Mesenchymal stem cell (in vitro differentiated cells and primary cell): Measurements from ENCODE around the gene RBL2. TPM values are rescaled to one million over a fixed set of nuclear protein-coding genes. Genes with fewer than 3 reads are reported as not detected.
"Not testable (repeated sequence)": the region's sequence is repeated elsewhere in the genome, so short reads cannot be mapped to it uniquely, and the experiment has no call there.

Experiments used
- DNase-seq: peaks from one replicate; pipeline ENCODE4 v3.0.0-alpha.2; 2013
- H2AFZ ChIP-seq: one replicate; pipeline ENCODE4 v1.6.1; 2013; ENCODE audit warnings: low read depth, mild to moderate bottlenecking, control low read depth, inconsistent platforms, low read length, moderate library complexity
- H2AK5ac ChIP-seq: 2 replicates; pipeline ENCODE4 v1.6.1; 2013; ENCODE audit warnings: low read length, moderate library complexity, mild to moderate bottlenecking, inconsistent platforms; ENCODE audit not compliant: severe bottlenecking
- H2BK120ac ChIP-seq: one replicate; pipeline ENCODE4 v1.6.1; 2013; ENCODE audit warnings: low read depth, mild to moderate bottlenecking, inconsistent platforms, low read length, moderate library complexity
- H2BK12ac ChIP-seq, 2 experiments: one replicate each; pipeline ENCODE4 v1.6.1; 2013; ENCODE audit warnings: inconsistent platforms in 2 of 2, low read length in 2 of 2, mild to moderate bottlenecking in 2 of 2, moderate library complexity in 2 of 2, control low read depth in 1 of 2
- H2BK15ac ChIP-seq: one replicate; pipeline ENCODE4 v1.6.1; 2013; ENCODE audit warnings: mild to moderate bottlenecking, low read depth, inconsistent platforms; ENCODE audit not compliant: poor library complexity, severe bottlenecking
- H2BK5ac ChIP-seq: 2 replicates; pipeline ENCODE4 v1.6.1; 2013; ENCODE audit warnings: low read depth, mild to moderate bottlenecking, low read length, control low read depth, inconsistent platforms; ENCODE audit not compliant: poor library complexity, severe bottlenecking
- H3K14ac ChIP-seq, 2 experiments: one replicate each; pipeline ENCODE4 v1.6.1; 2013; ENCODE audit warnings: inconsistent platforms in 2 of 2, low read length in 2 of 2, control low read depth in 1 of 2, mild to moderate bottlenecking in 1 of 2, moderate library complexity in 1 of 2
- H3K18ac ChIP-seq, 2 experiments: one replicate each; pipeline ENCODE4 v1.6.1; 2013; ENCODE audit warnings: inconsistent platforms in 2 of 2, low read length in 2 of 2, control low read depth in 1 of 2, low read depth in 1 of 2, mild to moderate bottlenecking in 1 of 2
- H3K23ac ChIP-seq, 2 experiments: one replicate each; pipeline ENCODE4 v1.6.1; 2013; ENCODE audit warnings: inconsistent platforms in 2 of 2, low read length in 2 of 2, mild to moderate bottlenecking in 2 of 2, moderate library complexity in 2 of 2, control low read depth in 1 of 2
- H3K27ac ChIP-seq: 2 replicates; pipeline ENCODE4 v1.5.1; 2013; ENCODE audit warnings: mild to moderate bottlenecking, moderate library complexity, low read length, control low read depth, inconsistent platforms; ENCODE audit not compliant: poor library complexity, severe bottlenecking
- H3K27me3 ChIP-seq, 2 experiments: 2 replicates each; pipeline versions ENCODE4 v1.6.1 to v1.7.0; 2013; ENCODE audit warnings: low read length in 2 of 2, mild to moderate bottlenecking in 2 of 2, moderate library complexity in 2 of 2, control low read depth in 1 of 2, inconsistent platforms in 1 of 2; ENCODE audit not compliant: control insufficient read depth in 1 of 2, insufficient read depth in 1 of 2
- H3K36me3 ChIP-seq, 2 experiments: 2 replicates each; pipeline versions ENCODE4 v1.6.1 to v1.7.0; 2013; ENCODE audit warnings: low read length in 2 of 2, control low read depth in 1 of 2, inconsistent platforms in 1 of 2, low read depth in 1 of 2, mild to moderate bottlenecking in 1 of 2; ENCODE audit not compliant: insufficient read depth in 2 of 2, control insufficient read depth in 1 of 2
- H3K4ac ChIP-seq, 2 experiments: one replicate each; pipeline ENCODE4 v1.6.1; 2013; ENCODE audit warnings: inconsistent platforms in 2 of 2, low read length in 2 of 2, mild to moderate bottlenecking in 2 of 2, moderate library complexity in 2 of 2, control low read depth in 1 of 2, low read depth in 1 of 2
- H3K4me1 ChIP-seq: 2 replicates; pipeline ENCODE4 v1.6.1; 2013; ENCODE audit warnings: low read depth, low read length, control low read depth; ENCODE audit not compliant: control insufficient read depth, insufficient read depth
- H3K4me2 ChIP-seq: 2 replicates; pipeline ENCODE4 v1.6.1; 2013; ENCODE audit warnings: low read length, mild to moderate bottlenecking, inconsistent platforms; ENCODE audit not compliant: poor library complexity, severe bottlenecking
- H3K4me3 ChIP-seq, 2 experiments: 2 replicates each; pipeline versions ENCODE4 v1.5.1 to v1.7.0; 2013; ENCODE audit warnings: low read length in 2 of 2, mild to moderate bottlenecking in 2 of 2, control low read depth in 1 of 2, low read depth in 1 of 2; ENCODE audit not compliant: insufficient read depth in 1 of 2
- H3K79me1 ChIP-seq: replicated peaks from 2 replicates; pipeline ENCODE4 v1.6.1; 2013; ENCODE audit warnings: mild to moderate bottlenecking, control low read depth, low read length, inconsistent platforms; ENCODE audit not compliant: poor library complexity, severe bottlenecking
- H3K9ac ChIP-seq: 2 replicates; pipeline ENCODE4 v1.7.0; 2013; ENCODE audit warnings: mild to moderate bottlenecking, low read length, moderate library complexity
- H3K9me3 ChIP-seq: 2 replicates; pipeline ENCODE4 v1.7.0; 2013; ENCODE audit warnings: mild to moderate bottlenecking, low read length; ENCODE audit not compliant: control insufficient read depth
- H4K8ac ChIP-seq: one replicate; pipeline ENCODE4 v1.6.1; 2013; ENCODE audit warnings: inconsistent platforms, mild to moderate bottlenecking, low read length, moderate library complexity
- H4K91ac ChIP-seq: one replicate; pipeline ENCODE4 v1.6.1; 2013; ENCODE audit warnings: mild to moderate bottlenecking, low read length, inconsistent platforms
- WGBS: methylation state at CpG from one replicate; pipeline ENCODE4 v1.1.7; 2013; ENCODE audit warnings: mixed read lengths; 5-methylcytosine and 5-hydroxymethylcytosine counted together
- small RNA-seq: library from polyadenylated mRNA; stranded (forward); fragments of <200 nt; extraction: miRNeasy Mini kit (QIAGEN cat#:217004); gene quantifications from one replicate; pipeline ENCODE3, GENCODE V24; 2013; ENCODE audit warnings: low read depth

RBL2 gene

DNA sequence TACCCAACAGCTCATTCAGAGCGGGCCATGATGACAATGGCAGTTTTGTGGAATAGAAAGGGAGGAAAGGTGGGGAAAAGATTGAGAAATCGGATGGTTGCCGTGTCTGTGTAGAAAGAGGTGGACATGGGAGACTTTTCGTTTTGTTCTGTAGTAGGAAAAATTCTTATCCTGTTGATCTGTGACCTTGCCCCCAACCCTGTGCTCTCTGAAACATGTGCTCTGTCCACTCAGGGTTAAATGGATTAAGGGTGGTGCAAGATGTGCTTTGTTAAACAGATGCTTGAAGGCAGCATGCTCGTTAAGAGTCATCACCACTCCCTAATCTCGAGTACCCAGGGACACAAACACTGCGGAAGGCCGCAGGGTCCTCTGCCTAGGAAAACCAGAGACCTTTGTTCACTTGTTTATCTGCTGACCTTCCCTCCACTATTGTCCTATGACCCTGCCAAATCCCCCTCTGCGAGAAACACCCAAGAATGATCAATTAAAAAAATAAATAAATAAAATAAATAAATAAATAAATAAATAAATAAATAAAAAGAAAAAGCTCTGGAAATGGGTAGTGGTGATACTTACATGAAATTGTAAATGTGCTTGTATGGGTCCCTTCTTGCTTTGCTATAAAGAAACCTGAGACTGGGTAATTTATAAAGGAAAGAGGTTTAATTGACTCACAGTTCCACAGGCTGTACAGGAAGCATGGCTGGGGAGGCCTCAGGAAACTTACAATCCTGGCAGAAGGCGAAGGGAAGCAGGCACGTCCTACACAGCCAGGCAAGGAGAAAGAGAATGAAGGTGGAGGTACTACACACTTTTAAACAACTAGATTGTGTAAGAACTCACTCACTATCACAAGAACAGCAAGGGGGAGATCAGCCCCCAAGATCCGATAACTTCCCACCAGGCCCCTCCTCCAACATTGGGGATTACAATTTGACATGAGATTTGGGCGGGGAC lies 105.8 kb downstream of the RBL2 start:
- H3K4ac ChIP-seq, DNase-seq, H3K9me3 ChIP-seq, H4K8ac ChIP-seq, H3K4me3 ChIP-seq, H2AFZ ChIP-seq, H3K27ac ChIP-seq, H3K9ac ChIP-seq, H2BK120ac ChIP-seq, H3K14ac ChIP-seq, H2BK15ac ChIP-seq, H3K4me2 ChIP-seq, H3K18ac ChIP-seq, H2AK5ac ChIP-seq, H3K4me1 ChIP-seq, H4K91ac ChIP-seq, H3K36me3 ChIP-seq, H3K79me1 ChIP-seq, H3K23ac ChIP-seq, H2BK5ac ChIP-seq, H2BK12ac ChIP-seq: not testable (repeated sequence)
- 96% methylated on average over 6 of the region's 13 CpGs for WGBS
- H3K27me3 ChIP-seq: peaks cover 0 to 13% of the 10 kb centered on the region in 2 experiments

Small RNAs within 50 kb of the gene (small RNA-seq; reads per million reads assigned to genes)
- gene RNU6-1153P: not detected
